Measurements from ENCODE around the gene G6PC3. TPM values are rescaled to one million over a fixed set of nuclear protein-coding genes. Genes with fewer than 3 reads are reported as not detected.

G6PC3 gene
- total and polyA plus RNA-seq, 10 of the 15 experiments (the other 5 are each of a cell fraction or from before 2014, with no cell fraction given): 13.0 to 93.7 (median 43.0) TPM

GRCh38 chr17:44106801-44107200, 36.3 kb downstream of the G6PC3 start:
- in situ Hi-C loops (cut with MboI): loop anchor here (25.0 kb wide), 1 partner anchor 894 kb away; the partner anchor contains the start of gene TMEM106A
- Histone ChIP-seq H3K9me3 (replicated peaks; ENCODE audit: control insufficient read depth, insufficient read depth, low read length) (no peaks in the 10 kb centered on the region), H3K9ac (ENCODE audit: control insufficient read depth, insufficient read depth, low read length) (no peak overlapping the region), H2AFZ (ENCODE audit: control insufficient read depth, low read depth, low read length) (no peak overlapping the region), H3K27ac (ENCODE audit: control insufficient read depth, insufficient read depth) (no peak overlapping the region), H3K4me2 (ENCODE audit: control insufficient read depth, insufficient read depth) (no peak overlapping the region), H3K4me1 (ENCODE audit: control insufficient read depth, insufficient read depth, low read length) (peaks cover 9% of the 10 kb centered on the region), H3K36me3 (ENCODE audit: control insufficient read depth in 2 of 2, insufficient read depth in 2 of 2, low read length in 1 of 2) (no peaks in the 10 kb centered on the region; a peak in 2 of 4 replicates), H4K20me1 (ENCODE audit: control insufficient read depth, insufficient read depth) (no peaks in the 10 kb centered on the region), H3K79me2 (ENCODE audit: control insufficient read depth, insufficient read depth, low read length) (peaks cover 45% of the 10 kb centered on the region), H3K27me3 (replicated peaks in 1 of 2; ENCODE audit: control insufficient read depth in 2 of 2, insufficient read depth in 2 of 2, low read length in 1 of 2) (no peaks in the 10 kb centered on the region), H3K4me3 (no peak overlapping the region)
- BruUV-seq (replicated peaks): no TSS peak
- WGBS (ENCODE audit: insufficient coverage, insufficient replicate concordance, low lambda C conversion rate, missing lambda C conversion rate): 100% methylated on average over 4 of the region's 4 CpGs
- RAD21 ChIA-PET (ENCODE audit: unreplicated experiment): no interaction called here
- intact Hi-C loops (cut with micrococcal nuclease; ENCODE audit: unreplicated experiment): no loop called here
- ATAC-seq (no peak), DNase-seq (ENCODE audit: low read depth, low spot score) (no peak), FAIRE-seq (no peak)
- SMC1A ChIA-PET (ENCODE audit: uncharacterized antibody, unreplicated experiment): interaction anchor here (1.6 kb wide), 1 partner anchor 9 kb away, joined by 6 read pairs; no protein-coding TSS in a partner anchor
- CTCF ChIA-PET: interaction anchor here (0.8 to 1.6 kb wide), 6 partner anchors 9 to 224 kb away, joined by 3 to 11 read pairs (median 4); partner anchors contain the start of gene HDAC5
- TF ChIP-seq, protein P1, sequence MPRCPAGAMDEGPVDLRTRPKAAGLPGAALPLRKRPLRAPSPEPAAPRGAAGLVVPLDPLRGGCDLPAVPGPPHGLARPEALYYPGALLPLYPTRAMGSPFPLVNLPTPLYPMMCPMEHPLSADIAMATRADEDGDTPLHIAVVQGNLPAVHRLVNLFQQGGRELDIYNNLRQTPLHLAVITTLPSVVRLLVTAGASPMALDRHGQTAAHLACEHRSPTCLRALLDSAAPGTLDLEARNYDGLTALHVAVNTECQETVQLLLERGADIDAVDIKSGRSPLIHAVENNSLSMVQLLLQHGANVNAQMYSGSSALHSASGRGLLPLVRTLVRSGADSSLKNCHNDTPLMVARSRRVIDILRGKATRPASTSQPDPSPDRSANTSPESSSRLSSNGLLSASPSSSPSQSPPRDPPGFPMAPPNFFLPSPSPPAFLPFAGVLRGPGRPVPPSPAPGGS (IDR thresholded peaks at IDR 0.05; ENCODE audit: borderline replicate concordance, insufficient read depth, low read depth, low read length, poor library complexity, severe bottlenecking): no peak
- TF ChIP-seq EP300 (IDR thresholded peaks at IDR 0.05; ENCODE audit: borderline replicate concordance in 1 of 2, control insufficient read depth in 1 of 2, low read depth in 2 of 2, low read length in 2 of 2): no peak
- POLR2A ChIA-PET: interaction anchor here (0.7 to 1.2 kb wide), 7 partner anchors 9 to 235 kb away, joined by 3 to 10 read pairs (median 3); partner anchors contain the start of gene HDAC5
